Measurements from ENCODE around the gene SMIM20. TPM values are rescaled to one million over a fixed set of nuclear protein-coding genes. Genes with fewer than 3 reads are reported as not detected.
A peak's percentile ranks its signal among the peaks of the same experiment; 100 is the strongest.
"Not testable (repeated sequence)": the region's sequence is repeated elsewhere in the genome, so short reads cannot be mapped to it uniquely, and the experiment has no call there.

SMIM20 gene
- total RNA-seq, 6 experiments from 2014 or later: 18.9 to 26.7 (median 22.0) TPM

- Mint-ChIP-seq H3K9me3 (no peaks in the 10 kb centered on the region), H3K27me3 (ENCODE audit: insufficient read depth) (peaks cover 15% of the 10 kb centered on the region), H3K4me3 (no peak overlapping the region), H3K4me1 (ENCODE audit: low read depth) (peaks cover 41% of the 10 kb centered on the region), H3K36me3 (ENCODE audit: low read depth) (peaks cover 6% of the 10 kb centered on the region; the same call in 1 of the 2 replicates), H3K27ac (no peak overlapping the region)
- no peak for DNase-seq
- TF ChIP-seq CTCF (IDR thresholded peaks at IDR 0.05): no peak
Observed at GRCh38 chr4:25904748-25905082, 9.3 kb upstream of the SMIM20 start.

- no peak for DNase-seq
- Mint-ChIP-seq H3K4me1 (ENCODE audit: low read depth) (peaks cover 34% of the 10 kb centered on the region), H3K36me3 (ENCODE audit: low read depth) (peaks cover 6% of the 10 kb centered on the region; the same call in 1 of the 2 replicates), H3K9me3 (no peaks in the 10 kb centered on the region), H3K27me3 (ENCODE audit: insufficient read depth) (peaks cover 18% of the 10 kb centered on the region), H3K27ac (no peak overlapping the region), H3K4me3 (no peak overlapping the region)
- TF ChIP-seq CTCF (IDR thresholded peaks at IDR 0.05): no peak
Observed at GRCh38 chr4:25905371-25905770, 8.6 kb upstream of the SMIM20 start.

GRCh38 chr4:25906113-25906512 lies 7.9 kb upstream of the SMIM20 start:
- peaks cover 18% of the 10 kb centered on the region for H3K27me3 Mint-ChIP-seq (ENCODE audit: insufficient read depth)
- not testable (repeated sequence) for H3K36me3 Mint-ChIP-seq (ENCODE audit: low read depth); H3K9me3 Mint-ChIP-seq; DNase-seq; H3K27ac Mint-ChIP-seq; H3K4me3 Mint-ChIP-seq
- H3K4me1 Mint-ChIP-seq (ENCODE audit: low read depth): peaks cover 27% of the 10 kb centered on the region

GRCh38 chr4:25908491-25908901 lies 5.5 kb upstream of the SMIM20 start:
- peaks cover 6% of the 10 kb centered on the region for H3K36me3 Mint-ChIP-seq (ENCODE audit: low read depth)
- H3K9me3 Mint-ChIP-seq: no peaks in the 10 kb centered on the region
- H3K27me3 Mint-ChIP-seq (ENCODE audit: insufficient read depth): peaks cover 19% of the 10 kb centered on the region
- H3K4me1 Mint-ChIP-seq (ENCODE audit: low read depth): peaks cover 28% of the 10 kb centered on the region
- peak; percentile 90 for DNase-seq
- peak overlapping the region; percentile 74 for H3K27ac Mint-ChIP-seq
- no peak for TF ChIP-seq CTCF (IDR thresholded peaks at IDR 0.05)
- H3K4me3 Mint-ChIP-seq: no peak overlapping the region; the same call in 1 of the 2 replicates

GRCh38 chr4:25911356-25911755 lies 2.7 kb upstream of the SMIM20 start:
- H3K9me3 Mint-ChIP-seq: no peaks in the 10 kb centered on the region
- peaks cover 16% of the 10 kb centered on the region for H3K27me3 Mint-ChIP-seq (ENCODE audit: insufficient read depth)
- no peak for DNase-seq
- no peak overlapping the region for H3K27ac Mint-ChIP-seq
- TF ChIP-seq CTCF (IDR thresholded peaks at IDR 0.05): no peak
- H3K4me3 Mint-ChIP-seq: no peak overlapping the region
- peaks cover 6% of the 10 kb centered on the region for H3K36me3 Mint-ChIP-seq (ENCODE audit: low read depth)
- H3K4me1 Mint-ChIP-seq (ENCODE audit: low read depth): peaks cover 36% of the 10 kb centered on the region

- no peak for DNase-seq
- H3K27ac Mint-ChIP-seq: peak overlapping the region; percentile 96
- peaks cover 16% of the 10 kb centered on the region for H3K27me3 Mint-ChIP-seq (ENCODE audit: insufficient read depth)
- H3K9me3 Mint-ChIP-seq: no peaks in the 10 kb centered on the region
- no peak for TF ChIP-seq CTCF (IDR thresholded peaks at IDR 0.05)
- H3K4me1 Mint-ChIP-seq (ENCODE audit: low read depth): peaks cover 32% of the 10 kb centered on the region
- H3K36me3 Mint-ChIP-seq (ENCODE audit: low read depth): peaks cover 6% of the 10 kb centered on the region
- H3K4me3 Mint-ChIP-seq: peak overlapping the region; percentile 97
Observed at GRCh38 chr4:25913056-25913850, 767 bp upstream of the SMIM20 start.
